ENCODE measurements around the gene XCL1. TPM values are rescaled to one million over a fixed set of nuclear protein-coding genes. Genes with fewer than 3 reads are reported as not detected.

Gene XCL1
- total RNA-seq, 2 experiments from 2014 or later = 0.22 to 0.38 TPM

GRCh38 chr1:168555508-168556046 lies 20.8 kb upstream of the XCL1 start:
- no peak for ATAC-seq (ENCODE audit: poor library complexity)
- Histone ChIP-seq H3K9me3 (ENCODE audit: control insufficient read depth in 1 of 2, insufficient read depth in 1 of 2, low read length in 2 of 2) (no peaks in the 10 kb centered on the region), H3K4me1 (ENCODE audit: insufficient read depth, low read length) (peaks cover 2% of the 10 kb centered on the region), H3K27ac (ENCODE audit: low read depth in 1 of 2, low read length in 2 of 2) (no peak overlapping the region), H3K4me3 (ENCODE audit: low read length) (no peak overlapping the region), H3K27me3 (ENCODE audit: control insufficient read depth in 1 of 2, insufficient read depth in 2 of 2, low read length in 2 of 2) (no peaks in the 10 kb centered on the region), H3K36me3 (ENCODE audit: insufficient read depth, low read length) (no peaks in the 10 kb centered on the region)
- TF ChIP-seq CTCF (IDR thresholded peaks at IDR 0.05) = no peak
- intact Hi-C loops (cut with DNase I, micrococcal nuclease) = no loop called here
- no peak for DNase-seq
- H3K9me3 Mint-ChIP-seq = peaks cover 2% of the 10 kb centered on the region
- H3K27me3 Mint-ChIP-seq = no peaks in the 10 kb centered on the region
- POLR2A ChIA-PET = no interaction called here
- H3K4me1 Mint-ChIP-seq (ENCODE audit: low read depth) = peaks cover 26% of the 10 kb centered on the region
- no peak overlapping the region for H3K27ac Mint-ChIP-seq
- CTCF ChIA-PET = no interaction called here
- no peaks in the 10 kb centered on the region for H3K36me3 Mint-ChIP-seq (ENCODE audit: low read depth)
- no peak overlapping the region for H3K4me3 Mint-ChIP-seq

DNA sequence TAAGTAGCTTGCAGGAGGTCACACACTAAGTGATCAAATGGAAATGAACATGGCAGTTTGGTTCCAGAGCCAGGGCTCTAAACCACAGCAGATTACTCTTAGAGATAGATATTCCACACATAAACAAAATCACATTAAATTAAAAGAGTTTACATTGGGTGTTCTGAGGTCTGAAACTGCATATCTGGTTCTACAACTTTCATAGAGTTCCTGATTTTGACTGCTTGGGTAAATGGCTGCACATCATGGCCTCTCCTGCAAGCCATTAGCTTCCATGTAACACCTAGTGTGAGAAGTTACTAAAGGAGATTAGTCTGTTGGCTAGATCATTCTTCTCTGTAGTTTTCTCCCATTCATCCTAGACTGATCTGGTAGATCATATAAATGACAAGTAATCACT lies 19.8 kb upstream of the XCL1 start:
- H3K36me3 ChIP-seq (ENCODE audit: insufficient read depth, low read length) = no peaks in the 10 kb centered on the region
- peaks cover 2% of the 10 kb centered on the region for H3K4me1 ChIP-seq (ENCODE audit: insufficient read depth, low read length)
- no peak overlapping the region for H3K27ac Mint-ChIP-seq
- TF ChIP-seq CTCF (IDR thresholded peaks at IDR 0.05) = no peak
- no peaks in the 10 kb centered on the region for H3K27me3 ChIP-seq (ENCODE audit: control insufficient read depth in 1 of 2, insufficient read depth in 2 of 2, low read length in 2 of 2)
- no peak overlapping the region for H3K4me3 ChIP-seq (ENCODE audit: low read length)
- H3K27ac ChIP-seq (ENCODE audit: low read depth in 1 of 2, low read length in 2 of 2) = no peak overlapping the region
- no peaks in the 10 kb centered on the region for H3K36me3 Mint-ChIP-seq (ENCODE audit: low read depth)
- ATAC-seq (ENCODE audit: poor library complexity) (no peak), DNase-seq (no peak)
- POLR2A ChIA-PET = no interaction called here
- H3K27me3 Mint-ChIP-seq = no peaks in the 10 kb centered on the region
- CTCF ChIA-PET = no interaction called here
- intact Hi-C loops (cut with DNase I, micrococcal nuclease) = no loop called here
- no peak overlapping the region for H3K4me3 Mint-ChIP-seq
- H3K4me1 Mint-ChIP-seq (ENCODE audit: low read depth) = peaks cover 26% of the 10 kb centered on the region
- H3K9me3 ChIP-seq (ENCODE audit: control insufficient read depth in 1 of 2, insufficient read depth in 1 of 2, low read length in 2 of 2) = no peaks in the 10 kb centered on the region
- H3K9me3 Mint-ChIP-seq = peaks cover 1% of the 10 kb centered on the region

DNA sequence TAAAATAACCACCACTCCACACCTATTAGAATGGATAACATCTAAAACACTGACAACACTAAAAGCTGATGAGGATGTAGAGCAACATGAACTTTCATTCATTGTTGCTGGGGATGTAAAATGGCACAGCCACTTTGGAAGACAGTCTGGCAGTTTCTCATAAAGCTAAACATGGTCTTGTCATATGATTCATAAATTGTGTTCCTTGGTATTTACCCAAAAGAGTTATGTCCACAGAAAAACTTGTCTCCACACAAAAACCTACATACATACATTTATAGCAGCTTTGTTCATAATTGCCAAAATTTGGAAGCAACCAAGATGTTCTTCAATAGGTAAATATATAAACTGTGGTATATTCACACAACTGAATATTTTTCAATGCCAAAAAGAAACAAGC lies 16.0 kb upstream of the XCL1 start:
- H3K27ac Mint-ChIP-seq = no peak overlapping the region
- CTCF ChIA-PET = interaction anchor here (1.2 to 1.3 kb wide), 2 partner anchors 8 to 120 kb away, joined by 3 to 4 read pairs; no protein-coding TSS in a partner anchor
- Histone ChIP-seq H3K27me3 (ENCODE audit: control insufficient read depth in 1 of 2, insufficient read depth in 2 of 2, low read length in 2 of 2) (no peaks in the 10 kb centered on the region), H3K4me3 (ENCODE audit: low read length) (no peak overlapping the region), H3K9me3 (ENCODE audit: control insufficient read depth in 1 of 2, insufficient read depth in 1 of 2, low read length in 2 of 2) (no peaks in the 10 kb centered on the region), H3K36me3 (ENCODE audit: insufficient read depth, low read length) (no peaks in the 10 kb centered on the region), H3K27ac (ENCODE audit: low read depth in 1 of 2, low read length in 2 of 2) (no peak overlapping the region), H3K4me1 (ENCODE audit: insufficient read depth, low read length) (no peaks in the 10 kb centered on the region)
- intact Hi-C loops (cut with DNase I, micrococcal nuclease) = no loop called here
- TF ChIP-seq CTCF (IDR thresholded peaks at IDR 0.05) = no peak
- no peaks in the 10 kb centered on the region for H3K27me3 Mint-ChIP-seq
- ATAC-seq (ENCODE audit: poor library complexity) (no peak), DNase-seq (no peak)
- peaks cover 6% of the 10 kb centered on the region for H3K9me3 Mint-ChIP-seq
- POLR2A ChIA-PET = no interaction called here
- H3K4me3 Mint-ChIP-seq = no peak overlapping the region
- H3K36me3 Mint-ChIP-seq (ENCODE audit: low read depth) = no peaks in the 10 kb centered on the region
- peaks cover 22% of the 10 kb centered on the region for H3K4me1 Mint-ChIP-seq (ENCODE audit: low read depth)

Measured in CD4-positive, alpha-beta T cell (primary cell).